IMR-90 (cell line): ENCODE measurements around the gene IFITM10. TPM values are rescaled to one million over a fixed set of nuclear protein-coding genes. Genes with fewer than 3 reads are reported as not detected.

Experiments used
- ATAC-seq: fragments of 200-7000 bp; cut with Tn5 transposase; 2 replicates; pipeline ENCODE4 v1.9.1; 2020; ENCODE audit warnings: low read depth, mild to moderate bottlenecking, moderate library complexity
- BruUV-seq: library from RNA; stranded (reverse); fragments of 400-500 nt; replicated peaks from 2 replicates; lab custom pipeline; 2021; lab: Mats Ljungman, UMichigan
- CTCF ChIA-PET: fragments of 300-600 bp; formaldehyde crosslinking; extraction: SDS; loops from one replicate; lab custom pipeline; 2021; ENCODE audit warnings: antibody characterized with exemption; lab: Yijun Ruan, JAX
- POLR2A ChIA-PET: fragments of 300-600 bp; sonication (Branson Sonifier 250); formaldehyde crosslinking; loops from one replicate; lab custom pipeline; 2022; ENCODE audit warnings: antibody characterized with exemption; ENCODE audit not compliant: unreplicated experiment; lab: Charles Lee
- DNase-seq: peaks from one replicate; pipeline ENCODE4 v3.0.0; 2013
- H2AFZ ChIP-seq: replicated peaks from 2 replicates; pipeline ENCODE3; 2013; ENCODE audit warnings: low read length, mild to moderate bottlenecking; ENCODE audit not compliant: poor library complexity
- H2AK5ac ChIP-seq: 2 replicates; pipeline ENCODE4 v1.6.1; 2013; ENCODE audit warnings: low read depth, low read length, inconsistent platforms
- H2AK9ac ChIP-seq: replicated peaks from 2 replicates; pipeline ENCODE3; 2013; ENCODE audit warnings: mild to moderate bottlenecking, low read depth, low read length, moderate library complexity; ENCODE audit not compliant: poor library complexity
- H2BK120ac ChIP-seq: 2 replicates; pipeline ENCODE4 v1.6.1; 2013; ENCODE audit warnings: low read depth, low read length, inconsistent platforms
- H2BK15ac ChIP-seq: 3 replicates; pipeline ENCODE4 v1.6.1; 2013; ENCODE audit warnings: low read depth, low read length, inconsistent platforms
- H2BK20ac ChIP-seq: 2 replicates; pipeline ENCODE4 v1.6.1; 2013; ENCODE audit warnings: low read depth, mild to moderate bottlenecking, inconsistent platforms, low read length, moderate library complexity
- H2BK5ac ChIP-seq: 2 replicates; pipeline ENCODE4 v1.6.1; 2013; ENCODE audit warnings: mild to moderate bottlenecking, low read depth, low read length, inconsistent platforms; ENCODE audit not compliant: poor library complexity, severe bottlenecking
- H3K14ac ChIP-seq: replicated peaks from 2 replicates; pipeline ENCODE4 v1.6.1; 2013; ENCODE audit warnings: low read depth, low read length, inconsistent platforms
- H3K18ac ChIP-seq: 2 replicates; pipeline ENCODE4 v1.6.1; 2013; ENCODE audit warnings: low read depth, low read length, control low read depth
- H3K23ac ChIP-seq: 2 replicates; pipeline ENCODE4 v1.6.1; 2013; ENCODE audit warnings: low read depth, low read length, inconsistent platforms
- H3K27ac ChIP-seq: 2 replicates; pipeline ENCODE4 v1.5.1; 2013; ENCODE audit warnings: mild to moderate bottlenecking, control low read depth, low read length; ENCODE audit not compliant: insufficient read depth
- H3K27me3 ChIP-seq: 2 replicates; pipeline ENCODE4 v1.6.1; 2013; ENCODE audit warnings: low read length; ENCODE audit not compliant: control insufficient read depth, insufficient read depth
- H3K36me3 ChIP-seq: 2 replicates; pipeline ENCODE4 v1.6.1; 2013; ENCODE audit warnings: low read length, mixed read lengths; ENCODE audit not compliant: control insufficient read depth, insufficient read depth
- H3K4ac ChIP-seq: 2 replicates; pipeline ENCODE4 v1.6.1; 2013; ENCODE audit warnings: low read depth, low read length, inconsistent platforms
- H3K4me1 ChIP-seq: 2 replicates; pipeline ENCODE4 v1.6.1; 2013; ENCODE audit warnings: low read length, mixed read lengths; ENCODE audit not compliant: control insufficient read depth, insufficient read depth
- H3K4me2 ChIP-seq: 2 replicates; pipeline ENCODE4 v1.6.1; 2013; ENCODE audit warnings: low read depth, mild to moderate bottlenecking, control low read depth, low read length, moderate library complexity
- H3K4me3 ChIP-seq: 2 replicates; pipeline ENCODE4 v1.5.1; 2013; ENCODE audit warnings: low read depth, mild to moderate bottlenecking, control low read depth, low read length, moderate library complexity; ENCODE audit not compliant: insufficient read depth
- H3K56ac ChIP-seq: 2 replicates; pipeline ENCODE4 v1.6.1; 2013; ENCODE audit warnings: low read length, inconsistent platforms; ENCODE audit not compliant: insufficient read depth; ENCODE audit errors: extremely low read depth
- H3K79me1 ChIP-seq, 2 experiments: 2 replicates each; pipeline ENCODE4 v1.6.1; 2013; ENCODE audit warnings: low read length in 2 of 2, inconsistent platforms in 1 of 2, low read depth in 1 of 2
- H3K9ac ChIP-seq: 2 replicates; pipeline ENCODE4 v1.6.1; 2013; ENCODE audit warnings: low read depth, low read length, control low read depth
- H3K9me1 ChIP-seq: 2 replicates; pipeline ENCODE4 v1.6.1; 2013; ENCODE audit warnings: low read length, inconsistent platforms; ENCODE audit not compliant: insufficient read depth
- H3K9me3 ChIP-seq: 2 replicates; pipeline ENCODE4 v1.6.1; 2013; ENCODE audit warnings: low read length; ENCODE audit not compliant: control insufficient read depth, insufficient read depth
- H4K20me1 ChIP-seq: 2 replicates; pipeline ENCODE4 v1.6.1; 2013; ENCODE audit warnings: low read length, inconsistent platforms; ENCODE audit not compliant: insufficient read depth
- H4K5ac ChIP-seq: 2 replicates; pipeline ENCODE4 v1.6.1; 2013; ENCODE audit warnings: mild to moderate bottlenecking, low read depth, low read length, control low read depth
- H4K8ac ChIP-seq, 2 experiments: 2 replicates each; pipeline ENCODE4 v1.6.1; 2013; ENCODE audit warnings: low read depth in 2 of 2, low read length in 2 of 2, control low read depth in 1 of 2, inconsistent platforms in 1 of 2
- H4K91ac ChIP-seq: 2 replicates; pipeline ENCODE4 v1.6.1; 2013; ENCODE audit warnings: low read depth, low read length, inconsistent platforms; ENCODE audit not compliant: insufficient read depth
- CEBPB ChIP-seq: IDR thresholded peaks from 2 replicates; pipeline ENCODE4 v1.6.1; 2012; ENCODE audit warnings: low read depth, low read length, improper control_type of control experiment
- CHD1 ChIP-seq: IDR thresholded peaks from 2 replicates; pipeline ENCODE4 v1.6.1; 2012; ENCODE audit warnings: low read depth, low read length, improper control_type of control experiment
- MAZ ChIP-seq: IDR thresholded peaks from 2 replicates; pipeline ENCODE4 v1.6.1; 2012; ENCODE audit warnings: low read depth, mild to moderate bottlenecking, low read length, improper control_type of control experiment, moderate library complexity, borderline replicate concordance
- POLR2A ChIP-seq: IDR thresholded peaks from 2 replicates; pipeline ENCODE4 v1.6.1; 2012; ENCODE audit warnings: mild to moderate bottlenecking, low read depth, low read length
- RCOR1 ChIP-seq: IDR thresholded peaks from 2 replicates; pipeline ENCODE4 v1.6.1; 2012; ENCODE audit warnings: mild to moderate bottlenecking, low read length, improper control_type of control experiment; ENCODE audit not compliant: insufficient replicate concordance
- RFX5 ChIP-seq: IDR thresholded peaks from 2 replicates; pipeline ENCODE4 v1.8.0; 2012; ENCODE audit warnings: low read depth, mild to moderate bottlenecking, low read length, moderate library complexity
- SMC3 ChIP-seq: fragments of 150-350 bp; IDR thresholded peaks from 2 replicates; pipeline ENCODE4 v1.6.1; 2016; ENCODE audit warnings: low read depth, mild to moderate bottlenecking, antibody characterized with exemption, low read length, moderate library complexity
- WGBS, 2 experiments: methylation state at CpG; one replicate each; pipeline versions ENCODE4 v1.1.5 to v1.1.7; 2013; ENCODE audit warnings: missing lambda C conversion rate in 2 of 2; ENCODE audit not compliant: insufficient read length in 1 of 2; ENCODE audit errors: extremely low coverage in 2 of 2; 5-methylcytosine and 5-hydroxymethylcytosine counted together
- dilution Hi-C: fragments of 300-500 bp; cut with HindIII; formaldehyde crosslinking; loops from one replicate; pipeline ENCODE4 v1.14.3; 2018; ENCODE audit warnings: low sequenced_read_pairs; ENCODE audit not compliant: unreplicated experiment
- in situ Hi-C: fragments of 300-500 bp; cut with MboI; formaldehyde crosslinking; loops from 3 replicates; pipeline ENCODE4 v1.14.3; 2019; ENCODE audit warnings: low sequenced_read_pairs, inconsistent platforms, mixed read lengths
- intact Hi-C: fragments of 100-400 bp; cut with micrococcal nuclease; formaldehyde crosslinking; loops from 2 replicates; pipeline ENCODE4 v1.10.0; 2022
- polyA plus RNA-seq, 3 experiments: library from polyadenylated mRNA; depleted of rRNA; stranded (reverse); fragments of >200 nt; gene quantifications; 2 replicates each; pipeline ENCODE4 v1.2.3, GENCODE V29; 2012; ENCODE audit warnings: low replicate concordance in 1 of 3
- total RNA-seq: library from RNA; depleted of rRNA; stranded (reverse); fragments of >200 nt; gene quantifications from 2 replicates; pipeline ENCODE4 v1.2.3, GENCODE V29; 2012
- TF ChIP-seq, protein P1 (sequence below): conservative IDR thresholded peaks from 2 replicates; pipeline ENCODE4 v1.5.1; 2012; ENCODE audit warnings: mild to moderate bottlenecking, low read depth, low read length, improper control_type of control experiment

Gene IFITM10
- total and polyA plus RNA-seq, 2 of the 4 experiments (the other 2 are of a cell fraction) = 0.15 to 0.18 TPM

DNA sequence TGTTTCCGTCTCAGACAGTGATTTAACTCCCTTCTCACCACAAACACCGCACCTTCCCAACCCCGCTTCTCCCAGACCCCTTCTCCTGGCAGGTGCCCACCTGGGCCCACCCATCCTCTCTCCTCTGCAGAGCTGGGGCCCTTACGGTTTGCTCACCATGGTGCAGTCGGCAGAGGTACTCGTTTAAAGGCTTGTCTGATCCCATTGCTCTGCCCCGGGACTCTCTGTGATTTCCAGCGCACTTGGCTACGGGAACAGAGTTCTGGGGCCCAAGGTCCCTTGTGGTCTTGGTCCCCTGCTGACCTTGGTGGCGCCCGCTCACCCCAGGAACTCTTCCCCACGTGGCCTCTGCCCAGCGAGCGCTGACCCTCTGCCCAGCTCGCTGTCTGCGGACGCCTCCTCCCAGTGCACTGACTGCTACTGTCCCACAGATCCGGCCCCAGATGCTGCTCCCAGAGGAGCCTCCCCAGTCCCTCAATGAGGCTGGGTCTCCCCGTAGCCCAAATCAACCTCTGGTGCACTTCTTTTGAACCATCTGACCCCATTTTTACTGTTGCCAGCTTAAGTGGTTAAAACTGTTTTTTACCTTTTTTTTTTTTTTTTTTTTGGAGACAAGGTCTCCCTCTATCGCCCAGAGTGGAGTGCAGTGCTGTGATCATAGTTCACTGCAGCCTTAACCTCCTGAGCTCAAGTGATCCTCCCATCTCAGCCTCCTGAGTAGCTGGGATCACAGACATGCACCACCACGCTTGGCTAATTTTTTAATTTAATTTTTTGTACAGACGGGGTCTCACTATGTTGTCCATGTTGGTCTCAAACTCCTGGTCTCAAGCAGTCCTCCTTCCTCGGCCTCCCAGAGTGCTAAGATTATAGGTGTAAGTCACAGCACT is 34.6 kb upstream of the IFITM10 start:
- no peaks in the 10 kb centered on the region for H3K9me3 ChIP-seq
- dilution Hi-C loops (no loop called here), intact Hi-C loops (no loop called here), in situ Hi-C loops (no loop called here)
- no peak overlapping the region for H2AK9ac ChIP-seq
- H2BK120ac ChIP-seq = no peak overlapping the region
- H3K9ac ChIP-seq = no peak overlapping the region
- no peak overlapping the region for H2AK5ac ChIP-seq
- no peak overlapping the region for H3K4ac ChIP-seq
- peaks cover 3% of the 10 kb centered on the region; the same call in 1 of the 2 replicates for H3K4me1 ChIP-seq
- H3K4me3 ChIP-seq = no peak overlapping the region
- ChIA-PET POLR2A (no interaction called here), CTCF (no interaction called here)
- H4K5ac ChIP-seq = no peak overlapping the region
- H3K9me1 ChIP-seq = no peaks in the 10 kb centered on the region
- H2BK5ac ChIP-seq = no peak overlapping the region
- TF ChIP-seq MAZ = no peak
- TF ChIP-seq CHD1 = no peak
- TF ChIP-seq CEBPB = no peak
- no peak for TF ChIP-seq RFX5
- no peak for TF ChIP-seq POLR2A
- TF ChIP-seq SMC3 = no peak
- TF ChIP-seq, protein P1, sequence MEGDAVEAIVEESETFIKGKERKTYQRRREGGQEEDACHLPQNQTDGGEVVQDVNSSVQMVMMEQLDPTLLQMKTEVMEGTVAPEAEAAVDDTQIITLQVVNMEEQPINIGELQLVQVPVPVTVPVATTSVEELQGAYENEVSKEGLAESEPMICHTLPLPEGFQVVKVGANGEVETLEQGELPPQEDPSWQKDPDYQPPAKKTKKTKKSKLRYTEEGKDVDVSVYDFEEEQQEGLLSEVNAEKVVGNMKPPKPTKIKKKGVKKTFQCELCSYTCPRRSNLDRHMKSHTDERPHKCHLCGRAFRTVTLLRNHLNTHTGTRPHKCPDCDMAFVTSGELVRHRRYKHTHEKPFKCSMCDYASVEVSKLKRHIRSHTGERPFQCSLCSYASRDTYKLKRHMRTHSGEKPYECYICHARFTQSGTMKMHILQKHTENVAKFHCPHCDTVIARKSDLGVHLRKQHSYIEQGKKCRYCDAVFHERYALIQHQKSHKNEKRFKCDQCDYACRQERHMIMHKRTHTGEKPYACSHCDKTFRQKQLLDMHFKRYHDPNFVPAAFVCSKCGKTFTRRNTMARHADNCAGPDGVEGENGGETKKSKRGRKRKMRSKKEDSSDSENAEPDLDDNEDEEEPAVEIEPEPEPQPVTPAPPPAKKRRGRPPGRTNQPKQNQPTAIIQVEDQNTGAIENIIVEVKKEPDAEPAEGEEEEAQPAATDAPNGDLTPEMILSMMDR = no peak
- no peak for TF ChIP-seq RCOR1
- no peaks in the 10 kb centered on the region for H3K79me1 ChIP-seq
- peaks cover 48% of the 10 kb centered on the region for H3K27me3 ChIP-seq
- ATAC-seq (no peak), DNase-seq (no peak)
- H3K27ac ChIP-seq = no peak overlapping the region
- H2AFZ ChIP-seq = no peak overlapping the region
- no peak overlapping the region for H4K8ac ChIP-seq
- no peak overlapping the region for H3K18ac ChIP-seq
- no peaks in the 10 kb centered on the region; the same call in 1 of the 2 replicates for H4K20me1 ChIP-seq
- no peak overlapping the region for H3K4me2 ChIP-seq
- H3K36me3 ChIP-seq = no peaks in the 10 kb centered on the region
- H3K56ac ChIP-seq = no peak overlapping the region
- no peak overlapping the region for H2BK20ac ChIP-seq
- no peak overlapping the region for H4K91ac ChIP-seq
- H3K14ac ChIP-seq = no peak overlapping the region
- no peak overlapping the region for H2BK15ac ChIP-seq
- BruUV-seq = no TSS peak
- H3K23ac ChIP-seq = no peak overlapping the region
- WGBS, 2 experiments = 83% methylated on average over 17 of the region's 23 CpGs; no CpG with 5 or more reads in 1 of the 2 experiments
